Measurements from ENCODE around the gene POC5. TPM values are rescaled to one million over a fixed set of nuclear protein-coding genes. Genes with fewer than 3 reads are reported as not detected.
"Not testable (repeated sequence)": the region's sequence is repeated elsewhere in the genome, so short reads cannot be mapped to it uniquely, and the experiment has no call there.

Gene POC5
- total and polyA plus RNA-seq, 2 experiments from 2014 or later: 9.3 to 16.5 TPM

GRCh38 chr5:75744355-75744754, 27.1 kb upstream of the POC5 start:
- Histone ChIP-seq H3K4me1 (ENCODE audit: low read depth) (no peaks in the 10 kb centered on the region), H3K9me3 (ENCODE audit: low read depth) (no peaks in the 10 kb centered on the region), H3K27ac (no peak overlapping the region), H3K27me3 (no peaks in the 10 kb centered on the region), H3K4me3 (no peak overlapping the region), H3K36me3 (no peaks in the 10 kb centered on the region)
- no peak for DNase-seq (ENCODE audit: low read depth in 1 of 2, low spot score in 1 of 2)
- no peak for TF ChIP-seq CTCF (IDR thresholded peaks at IDR 0.05; ENCODE audit: low read depth, low read length)

DNA sequence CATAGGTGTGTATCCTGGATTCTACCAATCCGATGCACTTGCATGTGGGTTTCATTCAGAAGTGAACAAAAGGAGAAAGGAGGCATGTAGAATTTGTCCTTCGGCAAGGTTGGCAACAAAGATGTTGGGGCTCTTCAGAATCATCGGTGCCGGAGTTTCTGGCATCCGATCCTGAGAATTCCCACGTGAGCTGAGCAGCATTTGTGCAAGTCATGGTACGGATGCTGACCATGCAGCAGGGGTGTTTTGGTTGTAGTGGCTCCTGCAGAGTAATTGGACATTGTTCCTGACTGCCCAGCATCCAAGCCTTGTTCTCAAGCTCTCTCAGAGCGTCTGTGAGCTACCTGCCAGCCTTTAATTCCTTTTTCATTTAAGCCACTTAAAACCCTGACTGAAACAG, 19.0 kb upstream of the POC5 start:
- Histone ChIP-seq H3K4me1 (ENCODE audit: low read depth) (no peaks in the 10 kb centered on the region), H3K27me3 (peaks cover 2% of the 10 kb centered on the region), H3K9me3 (ENCODE audit: low read depth) (no peaks in the 10 kb centered on the region), H3K4me3 (no peak overlapping the region), H3K36me3 (no peaks in the 10 kb centered on the region), H3K27ac (no peak overlapping the region)
- DNase-seq (ENCODE audit: low read depth in 1 of 2, low spot score in 1 of 2): no peak
- no peak for TF ChIP-seq CTCF (IDR thresholded peaks at IDR 0.05; ENCODE audit: low read depth, low read length)

GRCh38 chr5:75734913-75735789, 17.9 kb upstream of the POC5 start:
- Histone ChIP-seq H3K4me1 (ENCODE audit: low read depth) (no peaks in the 10 kb centered on the region), H3K36me3 (no peaks in the 10 kb centered on the region), H3K27me3 (peaks cover 2% of the 10 kb centered on the region), H3K4me3 (no peak overlapping the region), H3K27ac (no peak overlapping the region), H3K9me3 (ENCODE audit: low read depth) (no peaks in the 10 kb centered on the region)
- peak; percentile 26 for TF ChIP-seq CTCF (IDR thresholded peaks at IDR 0.05; ENCODE audit: low read depth, low read length)
- peak; percentile 15 to 58 for DNase-seq (ENCODE audit: low read depth in 1 of 2, low spot score in 1 of 2)

DNA sequence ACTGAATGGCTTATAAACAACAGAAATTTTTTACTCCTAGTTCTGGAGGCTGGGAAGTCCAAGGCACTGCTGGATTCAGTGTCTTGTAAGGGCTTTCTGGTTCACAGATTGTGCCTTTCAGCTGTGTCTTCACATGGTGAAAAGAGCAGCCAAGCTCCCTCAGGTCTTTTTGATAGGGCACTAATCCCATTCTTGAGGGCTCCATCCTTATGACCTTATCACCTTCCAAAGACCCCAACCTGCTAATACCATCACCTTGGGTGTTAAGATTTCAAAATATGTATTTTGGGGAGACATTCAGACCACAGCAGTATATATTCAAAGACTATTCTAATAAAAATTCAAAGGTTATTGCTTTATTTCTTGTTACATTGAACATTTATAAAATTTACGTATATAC, 16.5 kb upstream of the POC5 start:
- TF ChIP-seq CTCF (IDR thresholded peaks at IDR 0.05; ENCODE audit: low read depth, low read length): no peak

GRCh38 chr5:75731515-75731914, 14.3 kb upstream of the POC5 start:
- H3K36me3 ChIP-seq; H3K27ac ChIP-seq; H3K27me3 ChIP-seq; H3K4me3 ChIP-seq; H3K4me1 ChIP-seq (ENCODE audit: low read depth); H3K9me3 ChIP-seq (ENCODE audit: low read depth): not testable (repeated sequence)
- peak in 1 of 2 donors; percentile 4 for DNase-seq (ENCODE audit: low read depth in 1 of 2, low spot score in 1 of 2)

More for the DNA sequence above, 16.5 kb upstream of the POC5 start:
- H3K27ac ChIP-seq: no peak overlapping the region
- no peaks in the 10 kb centered on the region for H3K9me3 ChIP-seq (ENCODE audit: low read depth)
- no peak overlapping the region for H3K4me3 ChIP-seq
- H3K4me1 ChIP-seq (ENCODE audit: low read depth): no peaks in the 10 kb centered on the region
- DNase-seq (ENCODE audit: low read depth in 1 of 2, low spot score in 1 of 2): no peak
- H3K27me3 ChIP-seq: peaks cover 2% of the 10 kb centered on the region
- H3K36me3 ChIP-seq: no peaks in the 10 kb centered on the region

GRCh38 chr5:75729321-75729720, 12.1 kb upstream of the POC5 start:
- no peak for TF ChIP-seq CTCF (IDR thresholded peaks at IDR 0.05; ENCODE audit: low read depth, low read length)
- H3K36me3 ChIP-seq: no peaks in the 10 kb centered on the region
- no peaks in the 10 kb centered on the region for H3K4me1 ChIP-seq (ENCODE audit: low read depth)
- no peaks in the 10 kb centered on the region for H3K9me3 ChIP-seq (ENCODE audit: low read depth)
- H3K27me3 ChIP-seq: no peaks in the 10 kb centered on the region
- no peak overlapping the region for H3K4me3 ChIP-seq
- peak in 1 of 2 donors; percentile 56 for DNase-seq (ENCODE audit: low read depth in 1 of 2, low spot score in 1 of 2)
- no peak overlapping the region for H3K27ac ChIP-seq
